Measurements from ENCODE around the gene SPTBN1.

DNA sequence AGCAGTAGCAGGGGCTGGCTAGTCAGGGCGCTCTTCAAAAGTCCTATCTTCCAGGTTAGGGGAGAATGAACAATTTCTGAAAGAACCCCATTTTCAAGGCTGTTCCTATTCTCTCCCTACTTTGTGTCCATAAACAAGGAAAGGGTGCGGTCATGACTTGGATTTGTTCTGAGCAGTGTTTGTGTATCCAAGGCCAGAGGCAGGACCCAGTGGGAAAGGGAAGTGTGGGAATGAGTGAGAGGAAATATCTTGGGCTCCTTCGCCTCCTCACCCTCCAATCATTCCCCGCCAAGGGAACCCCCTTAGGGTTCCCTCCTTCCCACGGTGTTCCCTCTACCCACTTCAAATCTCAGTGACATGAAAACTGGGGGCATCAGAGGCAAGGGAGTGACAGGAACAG is 25.5 kb upstream of the SPTBN1 start:
- TF ChIP-seq, protein P1, sequence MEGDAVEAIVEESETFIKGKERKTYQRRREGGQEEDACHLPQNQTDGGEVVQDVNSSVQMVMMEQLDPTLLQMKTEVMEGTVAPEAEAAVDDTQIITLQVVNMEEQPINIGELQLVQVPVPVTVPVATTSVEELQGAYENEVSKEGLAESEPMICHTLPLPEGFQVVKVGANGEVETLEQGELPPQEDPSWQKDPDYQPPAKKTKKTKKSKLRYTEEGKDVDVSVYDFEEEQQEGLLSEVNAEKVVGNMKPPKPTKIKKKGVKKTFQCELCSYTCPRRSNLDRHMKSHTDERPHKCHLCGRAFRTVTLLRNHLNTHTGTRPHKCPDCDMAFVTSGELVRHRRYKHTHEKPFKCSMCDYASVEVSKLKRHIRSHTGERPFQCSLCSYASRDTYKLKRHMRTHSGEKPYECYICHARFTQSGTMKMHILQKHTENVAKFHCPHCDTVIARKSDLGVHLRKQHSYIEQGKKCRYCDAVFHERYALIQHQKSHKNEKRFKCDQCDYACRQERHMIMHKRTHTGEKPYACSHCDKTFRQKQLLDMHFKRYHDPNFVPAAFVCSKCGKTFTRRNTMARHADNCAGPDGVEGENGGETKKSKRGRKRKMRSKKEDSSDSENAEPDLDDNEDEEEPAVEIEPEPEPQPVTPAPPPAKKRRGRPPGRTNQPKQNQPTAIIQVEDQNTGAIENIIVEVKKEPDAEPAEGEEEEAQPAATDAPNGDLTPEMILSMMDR (conservative IDR thresholded peaks at IDR 0.05; ENCODE audit: low read depth, low read length), result no peak
- TF ChIP-seq EZH2 (IDR thresholded peaks at IDR 0.05; ENCODE audit: borderline replicate concordance, low read depth, low read length, poor library complexity, severe bottlenecking), result no peak

Data from A673 (cell line).